GM18508 (cell line): Measurements from ENCODE around the gene NAV2.
"Not testable (repeated sequence)": the region's sequence is repeated elsewhere in the genome, so short reads cannot be mapped to it uniquely, and the experiment has no call there.

Experiments
- ATAC-seq: cut with Tn5 transposase; IDR thresholded peaks from one replicate; pipeline ENCODE4 v1.9.1; 2021; ENCODE audit warnings: moderate number of reproducible peaks; ENCODE audit not compliant: insufficient read depth, unreplicated experiment

Gene NAV2

GRCh38 chr11:19912958-19913892 lies 200.6 kb downstream of the NAV2 start:
- no peak for ATAC-seq

DNA sequence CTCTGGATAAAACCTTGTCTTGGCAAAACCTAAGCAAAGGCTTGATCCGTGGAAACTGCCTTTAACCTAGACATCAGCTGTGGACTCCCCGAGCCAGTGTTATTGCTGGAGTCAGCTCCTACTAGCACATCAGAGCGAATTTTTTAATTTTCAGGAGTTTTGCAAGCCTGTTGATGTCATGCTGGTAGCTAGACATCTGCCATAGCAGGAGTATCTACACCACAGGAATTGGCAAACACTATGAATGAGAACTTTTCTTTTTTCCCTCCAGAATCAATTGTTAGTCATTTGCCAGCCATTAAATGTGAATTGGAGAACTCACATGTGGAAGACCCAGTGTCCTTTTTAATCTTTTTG lies 201.2 kb downstream of the NAV2 start:
- no peak for ATAC-seq

DNA sequence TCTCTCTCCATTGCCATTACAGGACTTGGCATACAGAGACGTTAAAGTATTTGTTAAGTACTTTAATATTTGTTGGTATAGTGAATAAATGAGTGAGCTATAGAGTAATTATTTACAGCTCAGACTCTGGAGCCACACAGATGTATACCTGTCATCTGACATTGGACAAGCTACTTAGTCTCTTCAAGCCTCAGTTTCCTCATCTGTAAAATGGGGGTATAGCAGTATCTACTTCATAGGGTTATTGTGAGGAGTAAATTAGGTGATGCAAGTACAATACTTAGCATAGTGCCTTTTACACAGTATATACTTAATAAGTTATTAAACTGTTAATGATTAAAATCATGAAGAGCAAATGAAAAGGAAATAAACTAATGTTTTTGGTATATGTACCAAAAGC lies 203.2 kb downstream of the NAV2 start:
- ATAC-seq = no peak

- no peak for ATAC-seq
Measured at GRCh38 chr11:19917069-19917468, 204.4 kb downstream of the NAV2 start.

GRCh38 chr11:19918302-19919049 lies 205.8 kb downstream of the NAV2 start:
- no peak for ATAC-seq

GRCh38 chr11:19919050-19919561 lies 206.5 kb downstream of the NAV2 start:
- ATAC-seq = no peak

DNA sequence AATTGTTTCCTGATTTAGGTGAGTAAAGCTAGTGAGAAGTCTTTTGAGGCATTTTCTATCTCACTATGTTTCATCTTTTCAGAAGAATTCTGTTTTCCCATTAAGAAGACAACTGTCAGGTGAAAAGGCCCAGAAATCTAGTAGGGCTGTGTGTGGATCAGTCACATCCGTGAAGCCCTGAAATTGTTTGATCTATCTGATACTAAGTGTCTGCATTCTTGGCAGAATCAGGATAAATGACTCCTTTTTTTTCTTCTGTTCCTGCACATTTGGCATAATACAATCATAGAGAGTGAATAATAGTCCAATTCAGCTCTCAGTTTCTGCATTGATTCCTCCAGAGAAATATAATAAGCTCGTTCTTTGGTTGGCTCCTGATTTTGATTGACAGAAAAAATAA lies 208.3 kb downstream of the NAV2 start:
- ATAC-seq = no peak

- no peak for ATAC-seq
Measured at GRCh38 chr11:19921976-19922688, 209.5 kb downstream of the NAV2 start.

DNA sequence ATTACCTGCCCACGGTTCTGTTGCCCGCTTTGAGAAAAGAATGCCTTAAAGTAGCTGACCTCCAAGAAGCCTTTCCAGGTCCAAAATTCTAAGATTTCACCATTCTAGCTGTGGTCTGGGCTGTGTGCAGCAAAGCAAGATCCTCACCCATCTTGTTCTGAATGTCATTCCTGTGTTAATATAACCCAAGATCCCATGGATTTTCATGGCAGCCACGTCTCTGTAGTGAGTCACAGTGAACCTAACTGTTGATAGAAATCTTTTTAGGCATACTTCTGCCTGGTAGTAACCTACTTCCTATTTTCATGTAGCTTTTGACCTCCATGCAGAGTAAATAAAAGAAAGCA lies 210.0 kb downstream of the NAV2 start:
- ATAC-seq = no peak

DNA sequence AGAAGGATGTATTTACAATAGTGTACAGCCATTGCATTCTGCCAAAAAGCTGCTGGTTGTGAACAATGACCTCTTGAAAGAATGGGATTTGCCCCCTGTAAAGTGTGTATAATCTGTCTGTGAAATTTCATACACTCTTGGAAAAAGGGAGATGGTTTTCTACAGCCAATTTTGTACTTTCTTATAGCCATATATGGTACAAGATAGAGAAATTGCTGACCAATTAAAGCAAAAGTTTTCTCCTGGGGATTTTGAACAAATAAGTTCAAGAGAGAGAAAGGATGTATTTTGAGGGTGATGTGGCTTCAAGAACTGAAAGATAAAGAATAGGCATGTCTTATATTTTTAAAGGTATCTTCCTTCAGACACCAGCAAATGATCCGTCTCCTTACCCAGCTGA lies 211.0 kb downstream of the NAV2 start:
- no peak for ATAC-seq

DNA sequence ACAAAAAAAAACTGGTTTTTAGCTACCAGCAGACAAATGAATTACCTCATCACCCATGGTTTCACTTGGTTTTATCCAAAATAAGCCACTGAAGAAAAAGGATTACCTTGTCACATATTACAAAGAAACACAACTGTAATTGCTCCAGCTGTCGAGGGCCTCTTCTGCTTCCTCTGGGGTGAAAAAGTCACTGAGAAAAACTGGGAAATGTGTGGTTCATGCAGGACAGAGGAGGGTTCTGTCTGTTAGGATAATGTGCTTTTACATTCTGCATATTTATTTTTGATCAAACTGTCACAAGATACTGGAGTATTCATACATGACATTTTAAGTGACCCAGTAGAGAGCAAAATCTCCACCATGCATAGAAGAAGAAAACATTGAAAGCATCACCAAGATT lies 211.7 kb downstream of the NAV2 start:
- no peak for ATAC-seq

GRCh38 chr11:19924716-19925115 lies 212.1 kb downstream of the NAV2 start:
- no peak for ATAC-seq

DNA sequence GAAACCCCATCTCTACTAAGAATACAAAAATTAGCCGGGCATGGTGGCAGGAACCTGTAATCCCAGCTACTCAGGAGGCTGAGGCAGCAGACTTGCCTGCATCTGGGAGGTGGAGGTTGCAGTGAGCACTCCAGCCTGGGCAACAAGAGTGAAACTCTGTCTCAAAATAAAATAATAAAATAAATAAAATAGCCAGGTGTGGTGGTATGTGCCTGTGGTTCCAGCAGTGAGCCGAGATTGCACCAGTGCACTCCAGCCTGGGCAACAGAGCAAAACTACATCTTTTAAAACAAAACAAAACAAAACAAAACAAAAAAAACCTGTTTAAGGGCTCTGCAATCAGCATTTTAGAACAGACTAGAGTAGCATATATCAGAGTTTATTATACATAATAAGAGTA lies 214.8 kb downstream of the NAV2 start:
- ATAC-seq = not testable (repeated sequence)

- ATAC-seq = no peak
Measured at GRCh38 chr11:19929147-19929546, 216.5 kb downstream of the NAV2 start.

DNA sequence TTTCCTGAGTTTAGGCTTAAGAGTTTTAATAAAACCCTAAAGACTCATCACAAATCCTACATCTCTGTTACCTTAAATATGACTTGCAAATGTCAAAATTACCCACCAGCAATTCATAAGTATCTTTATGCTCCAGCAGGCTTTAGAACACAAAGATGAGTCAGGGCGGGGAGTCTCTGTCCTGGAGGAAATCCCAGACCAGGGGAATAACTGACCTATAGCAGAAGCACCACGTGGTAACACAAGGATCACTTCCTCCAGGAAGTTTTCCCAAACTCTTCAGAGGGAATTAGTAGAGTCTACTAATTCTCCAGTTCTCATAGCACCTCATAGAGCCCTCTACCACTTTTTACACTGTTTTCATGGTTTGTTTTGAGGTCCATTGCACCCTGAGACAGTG lies 217.0 kb downstream of the NAV2 start:
- no peak for ATAC-seq

GRCh38 chr11:19931141-19931770 lies 218.6 kb downstream of the NAV2 start:
- ATAC-seq = no peak

DNA sequence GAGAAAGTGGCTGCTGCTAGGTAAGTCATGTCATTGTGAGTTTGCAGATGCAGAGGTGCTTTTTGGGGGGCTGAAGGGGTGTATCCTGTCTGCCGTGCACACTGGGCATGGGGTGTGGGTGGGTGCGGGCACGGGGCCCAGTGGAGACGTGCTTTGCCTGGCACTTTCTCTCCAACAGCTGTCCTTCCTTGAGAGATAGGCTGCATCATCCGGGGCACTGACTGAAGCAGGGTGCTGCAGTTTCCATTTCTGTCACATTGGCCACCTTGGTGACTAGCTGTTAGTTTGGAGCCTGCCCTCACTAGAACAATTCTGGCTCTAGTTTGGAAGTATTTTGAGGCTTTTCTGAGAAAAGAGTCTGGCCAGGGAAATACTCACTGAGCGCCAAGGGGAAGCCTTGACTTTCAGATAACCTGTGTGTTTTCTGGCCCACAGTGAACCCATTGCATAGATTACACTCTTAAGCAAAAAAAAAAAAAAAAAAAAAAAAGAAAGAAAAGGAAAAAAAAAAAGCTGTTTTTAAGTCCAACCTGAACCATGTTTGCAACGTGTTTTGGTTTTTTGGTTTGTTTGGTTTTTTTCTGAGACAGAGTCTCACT lies 219.2 kb downstream of the NAV2 start:
- ATAC-seq = no peak

DNA sequence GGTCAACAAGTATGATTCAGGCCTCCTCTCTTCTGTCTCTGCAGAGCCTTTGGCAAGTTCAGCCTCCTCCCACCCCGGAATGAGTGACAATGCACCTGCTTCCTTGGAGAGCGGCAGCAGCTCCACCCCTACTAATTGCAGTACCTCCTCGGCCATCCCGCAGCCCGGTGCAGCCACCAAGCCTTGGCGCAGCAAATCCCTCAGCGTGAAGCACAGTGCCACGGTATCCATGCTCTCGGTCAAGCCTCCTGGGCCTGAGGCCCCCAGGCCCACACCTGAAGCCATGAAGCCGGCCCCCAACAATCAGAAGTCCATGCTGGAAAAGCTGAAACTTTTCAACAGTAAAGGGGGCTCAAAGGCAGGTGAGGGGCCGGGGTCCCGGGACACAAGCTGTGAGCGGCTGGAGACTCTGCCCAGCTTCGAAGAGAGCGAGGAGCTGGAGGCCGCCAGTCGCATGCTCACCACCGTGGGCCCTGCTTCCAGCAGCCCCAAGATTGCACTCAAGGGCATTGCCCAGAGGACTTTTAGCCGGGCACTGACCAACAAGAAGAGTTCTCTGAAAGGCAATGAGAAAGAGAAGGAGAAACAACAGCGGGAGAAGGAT lies 220.6 kb downstream of the NAV2 start:
- no peak for ATAC-seq

GRCh38 chr11:19933801-19934488 lies 221.3 kb downstream of the NAV2 start:
- no peak for ATAC-seq
